Measurements from ENCODE around the gene YBX3. TPM values are rescaled to one million over a fixed set of nuclear protein-coding genes. Genes with fewer than 3 reads are reported as not detected.

YBX3 gene
- total and polyA plus RNA-seq, 7 experiments from 2014 or later: 4.5 to 162 (median 6.4) TPM

- Histone ChIP-seq H3K4me1 (ENCODE audit: control insufficient read depth in 2 of 2, insufficient read depth in 2 of 2, low read length in 2 of 2) (no peaks in the 10 kb centered on the region), H3K27ac (ENCODE audit: low read depth, low read length) (no peak overlapping the region), H3K36me3 (ENCODE audit: control insufficient read depth in 2 of 3, insufficient read depth in 3 of 3, low read length in 3 of 3) (peaks cover 0 to 4% (median 0%) of the 10 kb centered on the region in 3 experiments), H3K27me3 (ENCODE audit: control insufficient read depth in 2 of 2, insufficient read depth in 2 of 2, low read length in 2 of 2) (no peaks in the 10 kb centered on the region), H3K9me3 (ENCODE audit: control insufficient read depth in 2 of 3, low read length in 3 of 3) (no peaks in the 10 kb centered on the region), H3K4me3 (ENCODE audit: low read length) (no peak overlapping the region)
- ATAC-seq: no peak
- no peak for DNase-seq
- H3K36me3 Mint-ChIP-seq: peaks cover 0 to 28% (median 5%) of the 10 kb centered on the region in 5 donors
- H3K27me3 Mint-ChIP-seq: peaks cover 0 to 15% (median 0%) of the 10 kb centered on the region in 5 donors
- no peak overlapping the region for H3K27ac Mint-ChIP-seq
- H3K4me1 Mint-ChIP-seq: peaks cover 0 to 2% (median 0%) of the 10 kb centered on the region in 7 donors
- H3K9me3 Mint-ChIP-seq: no peaks in the 10 kb centered on the region
- H3K4me3 Mint-ChIP-seq: no peak overlapping the region
- intact Hi-C loops (cut with micrococcal nuclease): no loop called here
- ChIA-PET POLR2A (no interaction called here), CTCF (interaction anchor here (0.5 kb wide), 1 partner anchor 1329 kb away, joined by 3 read pairs; no protein-coding TSS in a partner anchor)
These were observed 14.3 kb downstream of the YBX3 start for GRCh38 chr12:10708862-10709261.

GRCh38 chr12:10705655-10706054 is 17.5 kb downstream of the YBX3 start:
- Mint-ChIP-seq H3K4me3 (no peak overlapping the region), H3K9me3 (no peaks in the 10 kb centered on the region), H3K27ac (no peak overlapping the region), H3K4me1 (peaks cover 0 to 13% (median 12%) of the 10 kb centered on the region in 7 donors), H3K27me3 (peaks cover 0 to 15% (median 0%) of the 10 kb centered on the region in 5 donors), H3K36me3 (peaks cover 0 to 28% (median 5%) of the 10 kb centered on the region in 5 donors)
- Histone ChIP-seq H3K27ac (ENCODE audit: low read depth, low read length) (no peak overlapping the region), H3K4me1 (ENCODE audit: control insufficient read depth in 2 of 2, insufficient read depth in 2 of 2, low read length in 2 of 2) (peaks cover 0 to 10% of the 10 kb centered on the region in 2 donors), H3K9me3 (ENCODE audit: control insufficient read depth in 2 of 3, low read length in 3 of 3) (no peaks in the 10 kb centered on the region), H3K27me3 (ENCODE audit: control insufficient read depth in 2 of 2, insufficient read depth in 2 of 2, low read length in 2 of 2) (no peaks in the 10 kb centered on the region), H3K36me3 (ENCODE audit: control insufficient read depth in 2 of 3, insufficient read depth in 3 of 3, low read length in 3 of 3) (peaks cover 0 to 4% (median 0%) of the 10 kb centered on the region in 3 experiments), H3K4me3 (ENCODE audit: low read length) (no peak overlapping the region)
- no peak for DNase-seq
- intact Hi-C loops (cut with micrococcal nuclease): no loop called here
- no peak for ATAC-seq
- ChIA-PET CTCF (interaction anchor here (0.6 kb wide), 1 partner anchor 1347 kb away, joined by 3 read pairs; no protein-coding TSS in a partner anchor), POLR2A (no interaction called here)

GRCh38 chr12:10701843-10702242 is 21.3 kb downstream of the YBX3 start:
- Histone ChIP-seq H3K9me3 (ENCODE audit: control insufficient read depth in 2 of 3, low read length in 3 of 3) (no peaks in the 10 kb centered on the region), H3K27me3 (ENCODE audit: control insufficient read depth in 2 of 2, insufficient read depth in 2 of 2, low read length in 2 of 2) (no peaks in the 10 kb centered on the region), H3K27ac (ENCODE audit: low read depth, low read length) (no peak overlapping the region), H3K4me3 (ENCODE audit: low read length) (no peak overlapping the region), H3K36me3 (ENCODE audit: control insufficient read depth in 2 of 3, insufficient read depth in 3 of 3, low read length in 3 of 3) (no peaks in the 10 kb centered on the region), H3K4me1 (ENCODE audit: control insufficient read depth in 2 of 2, insufficient read depth in 2 of 2, low read length in 2 of 2) (peaks cover 0 to 10% of the 10 kb centered on the region in 2 donors)
- Mint-ChIP-seq H3K4me3 (peak overlapping the region in 1 of 10 donors; percentile 50), H3K36me3 (peaks cover 0 to 27% (median 0%) of the 10 kb centered on the region in 5 donors), H3K27me3 (no peaks in the 10 kb centered on the region), H3K9me3 (no peaks in the 10 kb centered on the region), H3K4me1 (peaks cover 0 to 15% (median 12%) of the 10 kb centered on the region in 7 donors), H3K27ac (peak overlapping the region in 3 of 9 donors; percentile 57 to 73 (median 68))
- DNase-seq (no peak), ATAC-seq (no peak)
- intact Hi-C loops (cut with micrococcal nuclease): loop anchor here in 1 of 2 donors (2.0 kb wide), 2 partner anchors 19 to 27 kb away; partner anchors contain the start of gene STYK1
- ChIA-PET POLR2A (no interaction called here), CTCF (no interaction called here)

- intact Hi-C loops (cut with micrococcal nuclease): loop anchor here in 1 of 2 donors (2.0 kb wide), 2 partner anchors 20 to 26 kb away; partner anchors contain the start of gene STYK1
- H3K9me3 Mint-ChIP-seq: no peaks in the 10 kb centered on the region
- H3K4me3 Mint-ChIP-seq: peak overlapping the region in 3 of 10 donors; percentile 11 to 50 (median 50)
- CTCF ChIA-PET: no interaction called here
- peak; percentile 49 for ATAC-seq
- H3K36me3 Mint-ChIP-seq: peaks cover 0 to 25% (median 3%) of the 10 kb centered on the region in 5 donors
- DNase-seq: peak in 1 of 9 donors; percentile 38
- H3K4me1 Mint-ChIP-seq: peaks cover 0 to 15% (median 12%) of the 10 kb centered on the region in 7 donors
- H3K36me3 ChIP-seq (ENCODE audit: control insufficient read depth in 2 of 3, insufficient read depth in 3 of 3, low read length in 3 of 3): no peaks in the 10 kb centered on the region
- POLR2A ChIA-PET: no interaction called here
- H3K4me3 ChIP-seq (ENCODE audit: low read length): no peak overlapping the region
- H3K27me3 Mint-ChIP-seq: no peaks in the 10 kb centered on the region
- H3K4me1 ChIP-seq (ENCODE audit: control insufficient read depth in 2 of 2, insufficient read depth in 2 of 2, low read length in 2 of 2): peaks cover 0 to 10% of the 10 kb centered on the region in 2 donors
- H3K27me3 ChIP-seq (ENCODE audit: control insufficient read depth in 2 of 2, insufficient read depth in 2 of 2, low read length in 2 of 2): no peaks in the 10 kb centered on the region
- peak overlapping the region in 3 of 9 donors; percentile 57 to 73 (median 68) for H3K27ac Mint-ChIP-seq
- H3K9me3 ChIP-seq (ENCODE audit: control insufficient read depth in 2 of 3, low read length in 3 of 3): no peaks in the 10 kb centered on the region
- H3K27ac ChIP-seq (ENCODE audit: low read depth, low read length): no peak overlapping the region
These were observed 21.9 kb downstream of the YBX3 start for GRCh38 chr12:10701131-10701681.

- Mint-ChIP-seq H3K27ac (peak overlapping the region in 1 of 9 donors; percentile 73), H3K4me1 (peaks cover 0 to 19% (median 12%) of the 10 kb centered on the region in 7 donors), H3K36me3 (peaks cover 0 to 23% (median 3%) of the 10 kb centered on the region in 5 donors), H3K4me3 (peak overlapping the region in 1 of 10 donors; percentile 13), H3K27me3 (no peaks in the 10 kb centered on the region), H3K9me3 (no peaks in the 10 kb centered on the region)
- POLR2A ChIA-PET: no interaction called here
- no peak overlapping the region for H3K4me3 ChIP-seq (ENCODE audit: low read length)
- H3K27ac ChIP-seq (ENCODE audit: low read depth, low read length): no peak overlapping the region
- DNase-seq (no peak), ATAC-seq (no peak)
- no peaks in the 10 kb centered on the region for H3K9me3 ChIP-seq (ENCODE audit: control insufficient read depth in 2 of 3, low read length in 3 of 3)
- H3K4me1 ChIP-seq (ENCODE audit: control insufficient read depth in 2 of 2, insufficient read depth in 2 of 2, low read length in 2 of 2): peaks cover 0 to 10% of the 10 kb centered on the region in 2 donors
- H3K36me3 ChIP-seq (ENCODE audit: control insufficient read depth in 2 of 3, insufficient read depth in 3 of 3, low read length in 3 of 3): no peaks in the 10 kb centered on the region
- intact Hi-C loops (cut with micrococcal nuclease): loop anchor here in 1 of 2 donors (2.0 kb wide), 2 partner anchors 20 to 26 kb away; partner anchors contain the start of gene STYK1
- H3K27me3 ChIP-seq (ENCODE audit: control insufficient read depth in 2 of 2, insufficient read depth in 2 of 2, low read length in 2 of 2): no peaks in the 10 kb centered on the region
- CTCF ChIA-PET: no interaction called here
These were observed 22.5 kb downstream of the YBX3 start for GRCh38 chr12:10700581-10700980.

- ChIA-PET CTCF (no interaction called here), POLR2A (interaction anchor here (0.8 kb wide), 1 partner anchor 332 kb away, joined by 3 read pairs; no protein-coding TSS in a partner anchor)
- Mint-ChIP-seq H3K36me3 (peaks cover 0 to 26% (median 3%) of the 10 kb centered on the region in 5 donors), H3K9me3 (no peaks in the 10 kb centered on the region), H3K27me3 (no peaks in the 10 kb centered on the region), H3K4me1 (peaks cover 0 to 22% (median 12%) of the 10 kb centered on the region in 7 donors), H3K27ac (no peak overlapping the region), H3K4me3 (no peak overlapping the region)
- intact Hi-C loops (cut with micrococcal nuclease): no loop called here
- Histone ChIP-seq H3K36me3 (ENCODE audit: control insufficient read depth in 2 of 3, insufficient read depth in 3 of 3, low read length in 3 of 3) (no peaks in the 10 kb centered on the region), H3K4me1 (ENCODE audit: control insufficient read depth in 2 of 2, insufficient read depth in 2 of 2, low read length in 2 of 2) (peaks cover 0 to 10% of the 10 kb centered on the region in 2 donors), H3K4me3 (ENCODE audit: low read length) (no peak overlapping the region), H3K9me3 (ENCODE audit: control insufficient read depth in 2 of 3, low read length in 3 of 3) (no peaks in the 10 kb centered on the region), H3K27me3 (ENCODE audit: control insufficient read depth in 2 of 2, insufficient read depth in 2 of 2, low read length in 2 of 2) (no peaks in the 10 kb centered on the region), H3K27ac (ENCODE audit: low read depth, low read length) (no peak overlapping the region)
- DNase-seq (no peak), ATAC-seq (no peak)
These were observed 25.3 kb downstream of the YBX3 start for GRCh38 chr12:10697862-10698261.
